Aorta (tissue), 5 donors: Measurements from ENCODE around the gene SLC22A3. TPM values are rescaled to one million over a fixed set of nuclear protein-coding genes. Genes with fewer than 3 reads are reported as not detected.
"Not testable (repeated sequence)": the region's sequence is repeated elsewhere in the genome, so short reads cannot be mapped to it uniquely, and the experiment has no call there.

Experiments
- ATAC-seq: fragments of 200-7000 bp; cut with Tn5 transposase; one replicate; pipeline ENCODE4 v1.9.1; 2022; ENCODE audit warnings: moderate library complexity; ENCODE audit not compliant: low FRiP score
- DNase-seq, 2 donors: peaks; one replicate each; pipeline ENCODE4 v3.0.0-alpha.2; 2020
- H3K27ac ChIP-seq, 2 donors: one replicate each; pipeline ENCODE4 v1.5.1; 2013; ENCODE audit warnings: low read length in 2 of 2, mild to moderate bottlenecking in 2 of 2, moderate library complexity in 2 of 2, control low read depth in 1 of 2, inconsistent platforms in 1 of 2, low read depth in 1 of 2
- H3K27me3 ChIP-seq, 2 donors: one replicate each; pipeline ENCODE4 v1.6.1; 2013; ENCODE audit warnings: control low read depth in 1 of 2, low read length in 1 of 2, mild to moderate bottlenecking in 1 of 2, moderate library complexity in 1 of 2; ENCODE audit not compliant: insufficient read depth in 2 of 2, control insufficient read depth in 1 of 2
- H3K36me3 ChIP-seq, 2 donors: one replicate each; pipeline ENCODE4 v1.6.1; 2013; ENCODE audit warnings: control low read depth in 1 of 2, low read length in 1 of 2, mild to moderate bottlenecking in 1 of 2; ENCODE audit not compliant: insufficient read depth in 2 of 2, control insufficient read depth in 1 of 2
- H3K4me1 ChIP-seq, 2 donors: one replicate each; pipeline ENCODE4 v1.6.1; 2013; ENCODE audit warnings: low read length in 2 of 2, control low read depth in 1 of 2, mild to moderate bottlenecking in 1 of 2, moderate library complexity in 1 of 2; ENCODE audit not compliant: insufficient read depth in 2 of 2, control insufficient read depth in 1 of 2
- H3K4me3 ChIP-seq, 2 donors: one replicate each; pipeline ENCODE4 v1.5.1; 2013; ENCODE audit warnings: low read length in 2 of 2, control low read depth in 1 of 2, mild to moderate bottlenecking in 1 of 2
- H3K9me3 ChIP-seq: one replicate; pipeline ENCODE4 v1.6.1; 2013; ENCODE audit warnings: mild to moderate bottlenecking, low read length; ENCODE audit not compliant: control insufficient read depth
- WGBS, 2 donors: extraction: QIAGEN DNeasy Blood & Tissue Kit; methylation state at CpG; one replicate each; pipeline ENCODE4 v1.1.7; 2013; 5-methylcytosine and 5-hydroxymethylcytosine counted together
- intact Hi-C, 2 donors: fragments of 100-400 bp; cut with DNase I; formaldehyde crosslinking; loops; one replicate each; pipeline versions ENCODE4 v1.14.2 to v1.15.0; 2022
- long read RNA-seq, 2 donors: library from polyadenylated mRNA; unstranded; transcript quantifications; one replicate each; pipeline ENCODE4 v2.0.0, GENCODE V29; 2020 to 2021
- polyA plus RNA-seq, 2 donors: library from polyadenylated mRNA; stranded (reverse); fragments of 200-250 nt; gene quantifications; one replicate each; pipeline ENCODE4 v1.2.3, GENCODE V29; 2013
- total RNA-seq, 2 donors: library from RNA; stranded (reverse); fragmentation: NEBNext Ultra II Directional; extraction: Animal tissue kit (Norgen Biotek cat#: 25700); gene quantifications; one replicate each; pipeline ENCODE4 v1.2.1, GENCODE V29; 2021
- donor health status: healthy with polysubstance abuse.
- donor health status: Bipolar disorder and iron deficiency.
- donor health status: DM: no; HTN: no; CAD: no.
- donor health status: DM: no; HTN: no; CAD: no.
- donor health status: DM: yes; HTN: yes; CAD: no.

Gene SLC22A3, protein sequence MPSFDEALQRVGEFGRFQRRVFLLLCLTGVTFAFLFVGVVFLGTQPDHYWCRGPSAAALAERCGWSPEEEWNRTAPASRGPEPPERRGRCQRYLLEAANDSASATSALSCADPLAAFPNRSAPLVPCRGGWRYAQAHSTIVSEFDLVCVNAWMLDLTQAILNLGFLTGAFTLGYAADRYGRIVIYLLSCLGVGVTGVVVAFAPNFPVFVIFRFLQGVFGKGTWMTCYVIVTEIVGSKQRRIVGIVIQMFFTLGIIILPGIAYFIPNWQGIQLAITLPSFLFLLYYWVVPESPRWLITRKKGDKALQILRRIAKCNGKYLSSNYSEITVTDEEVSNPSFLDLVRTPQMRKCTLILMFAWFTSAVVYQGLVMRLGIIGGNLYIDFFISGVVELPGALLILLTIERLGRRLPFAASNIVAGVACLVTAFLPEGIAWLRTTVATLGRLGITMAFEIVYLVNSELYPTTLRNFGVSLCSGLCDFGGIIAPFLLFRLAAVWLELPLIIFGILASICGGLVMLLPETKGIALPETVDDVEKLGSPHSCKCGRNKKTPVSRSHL
- total RNA-seq = 10 to 100 TPM; 48.4 to 61.0 TPM
- polyA plus RNA-seq = 10 to 100 TPM; 28.1 to 33.2 TPM
- long read RNA-seq, donor 1, transcript SLC22A3-201 (11 exons, 3,348 nt) = major isoform, 11 of 91 reads
- long read RNA-seq, donor 1, partial matches to known transcripts = 35 of 91 reads
- long read RNA-seq, donor 1, other reads (novel, unspliced or antisense) = 45 of 91 reads
- long read RNA-seq, donor 2, transcript SLC22A3-201 (11 exons, 3,348 nt) = major isoform, 13 of 28 reads
- long read RNA-seq, donor 2, partial matches to known transcripts = 7 of 28 reads
- long read RNA-seq, donor 2, other reads (novel, unspliced or antisense) = 8 of 28 reads

DNA sequence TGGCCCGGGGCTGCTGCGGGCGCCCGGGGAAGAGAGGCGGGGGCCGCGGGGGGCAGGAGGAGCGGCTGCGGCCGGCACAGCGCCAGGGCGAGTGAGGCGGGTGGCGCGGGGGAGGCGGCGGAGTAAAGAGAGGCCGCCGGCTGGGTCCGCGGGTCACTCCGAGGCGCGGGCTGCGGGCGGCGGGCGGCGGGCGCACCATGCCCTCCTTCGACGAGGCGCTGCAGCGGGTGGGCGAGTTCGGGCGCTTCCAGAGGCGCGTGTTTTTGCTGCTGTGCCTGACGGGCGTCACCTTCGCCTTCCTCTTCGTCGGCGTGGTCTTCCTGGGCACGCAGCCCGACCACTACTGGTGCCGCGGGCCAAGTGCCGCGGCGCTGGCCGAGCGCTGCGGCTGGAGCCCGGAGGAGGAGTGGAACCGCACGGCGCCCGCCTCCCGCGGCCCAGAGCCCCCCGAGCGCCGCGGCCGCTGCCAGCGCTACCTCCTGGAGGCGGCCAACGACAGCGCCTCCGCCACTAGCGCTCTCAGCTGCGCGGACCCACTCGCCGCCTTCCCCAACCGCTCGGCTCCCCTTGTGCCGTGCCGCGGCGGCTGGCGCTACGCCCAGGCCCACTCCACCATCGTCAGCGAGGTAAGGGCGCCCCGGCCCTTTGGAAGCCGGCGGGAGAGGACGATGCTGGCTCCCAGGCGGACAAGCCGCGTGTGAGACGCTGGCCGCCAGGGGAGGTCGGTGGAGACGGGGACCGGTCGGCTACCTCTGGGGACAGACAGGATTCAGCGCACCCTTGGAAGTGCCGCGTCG is at the start of gene SLC22A3:
Gene SLC22A3, plus strand, starts transcription at position 156 of the 797 bp plus-strand sequence. Its CDS starts 42 bp downstream, at position 198.
- peak within 1 kb of the TSS; percentile 84 to 86 for H3K27ac ChIP-seq
- peak within 1 kb of the TSS; percentile 59 to 85 for H3K4me3 ChIP-seq
- DNase-seq (peak in 1 of 2 donors; percentile 87), ATAC-seq (peak; percentile 64)
- H3K9me3 ChIP-seq = no peaks in the 10 kb centered on the region
- H3K27me3 ChIP-seq = no peaks in the 10 kb centered on the region
- H3K36me3 ChIP-seq = no peaks in the 10 kb centered on the region
- peaks cover 0 to 7% of the 10 kb centered on the region in 2 donors for H3K4me1 ChIP-seq
- intact Hi-C loops = loop anchor here in 1 of 2 donors (2.0 kb wide), 1 partner anchor 210 kb away; no protein-coding TSS in a partner anchor
- WGBS, 2 donors = 0 to 1% methylated on average over 84 to 105 of the region's 105 CpGs

DNA sequence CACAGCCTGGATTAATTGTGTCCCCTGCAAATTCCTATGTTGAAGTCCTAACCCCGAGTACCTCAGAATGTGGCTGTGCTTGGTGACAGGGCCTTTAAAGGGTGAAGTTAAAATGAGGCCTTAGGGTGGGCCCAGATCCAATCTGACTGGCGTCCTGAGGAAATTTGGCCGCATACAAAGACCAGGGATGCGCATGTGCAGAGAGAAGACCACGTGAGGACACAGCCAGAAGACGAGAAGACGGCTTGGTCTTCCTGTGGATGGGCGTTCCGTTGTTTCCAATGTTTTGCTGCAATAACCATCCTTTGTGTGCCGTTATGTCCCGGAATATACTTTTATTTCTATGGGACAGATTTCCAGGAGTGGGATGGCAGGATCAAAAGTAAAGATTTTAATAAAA is 48.6 kb upstream of the SLC22A3 start:
- no peak for ATAC-seq
- intact Hi-C loops = no loop called here
- no peaks in the 10 kb centered on the region for H3K27me3 ChIP-seq
- no peak for DNase-seq
- no peaks in the 10 kb centered on the region for H3K4me1 ChIP-seq
- H3K27ac ChIP-seq = no peak overlapping the region
- H3K9me3 ChIP-seq = no peaks in the 10 kb centered on the region
- no peaks in the 10 kb centered on the region for H3K36me3 ChIP-seq
- WGBS, 2 donors = 91% methylated on average over 11 of the region's 11 CpGs
- H3K4me3 ChIP-seq = no peak overlapping the region

DNA sequence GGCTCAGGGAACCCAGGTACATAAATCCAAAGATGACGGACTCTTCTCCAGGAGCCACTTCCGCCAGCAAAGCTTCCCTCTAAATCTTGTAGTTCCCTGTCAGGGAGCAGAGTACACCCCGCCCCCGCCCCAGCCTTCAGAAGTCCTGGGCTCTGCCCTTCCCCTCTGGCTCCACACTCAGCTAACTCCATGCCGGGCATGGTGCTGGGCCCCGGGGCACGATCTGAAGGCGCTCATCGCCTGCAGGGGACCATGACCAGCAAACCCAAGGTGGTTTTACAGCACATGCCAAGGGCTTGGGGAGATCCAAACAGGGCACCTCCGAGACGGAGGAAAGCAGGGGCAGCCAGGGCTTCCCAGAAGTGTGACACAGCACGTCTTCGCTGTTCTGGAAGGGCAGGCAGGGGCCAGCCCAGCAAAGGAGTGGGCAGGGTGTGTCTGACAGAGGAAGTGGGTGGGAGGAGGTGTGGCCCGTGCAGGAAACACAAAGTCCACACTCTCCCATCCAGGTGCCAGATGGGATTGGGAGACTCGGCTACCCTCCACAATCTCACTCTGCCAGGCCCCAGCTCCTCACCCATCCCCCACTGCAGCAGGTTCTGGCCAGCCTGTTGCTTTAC is 48.0 kb upstream of the SLC22A3 start:
- ATAC-seq = peak; percentile 19
- Histone ChIP-seq H3K36me3 (no peaks in the 10 kb centered on the region), H3K9me3 (no peaks in the 10 kb centered on the region), H3K4me1 (no peaks in the 10 kb centered on the region), H3K27ac (peak overlapping the region in 1 of 2 donors; percentile 53), H3K27me3 (no peaks in the 10 kb centered on the region), H3K4me3 (no peak overlapping the region)
- 57 to 63% methylated on average over 15 of the region's 15 CpGs for WGBS, 2 donors
- intact Hi-C loops = no loop called here
- DNase-seq = peak; percentile 57 to 72

DNA sequence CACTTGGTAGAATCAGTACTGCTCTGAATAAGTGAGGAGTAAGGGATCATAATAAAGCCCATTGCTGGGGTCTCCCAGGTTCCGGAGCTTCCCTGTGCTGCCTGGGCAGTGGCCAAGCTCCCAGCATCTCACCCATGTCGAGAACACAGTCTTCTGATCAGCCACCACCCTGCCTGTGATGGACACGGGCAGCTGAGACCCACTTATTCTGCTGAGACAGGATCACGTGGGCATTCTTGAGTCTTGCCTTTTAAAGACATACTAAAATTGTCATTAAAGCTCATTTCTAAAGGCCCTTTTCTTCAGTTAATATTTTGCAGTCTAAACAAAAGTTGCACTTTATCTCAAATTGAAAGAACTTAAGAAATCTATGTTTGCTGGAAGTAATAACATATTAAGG is 46.8 kb upstream of the SLC22A3 start:
- H3K9me3 ChIP-seq = no peaks in the 10 kb centered on the region
- no peak for ATAC-seq
- intact Hi-C loops = no loop called here
- H3K4me3 ChIP-seq = no peak overlapping the region
- no peaks in the 10 kb centered on the region for H3K4me1 ChIP-seq
- no peaks in the 10 kb centered on the region for H3K27me3 ChIP-seq
- H3K36me3 ChIP-seq = no peaks in the 10 kb centered on the region
- H3K27ac ChIP-seq = peak overlapping the region in 1 of 2 donors; percentile 56
- DNase-seq = no peak
- 8 to 11% methylated on average over 4 of the region's 4 CpGs for WGBS, 2 donors

DNA sequence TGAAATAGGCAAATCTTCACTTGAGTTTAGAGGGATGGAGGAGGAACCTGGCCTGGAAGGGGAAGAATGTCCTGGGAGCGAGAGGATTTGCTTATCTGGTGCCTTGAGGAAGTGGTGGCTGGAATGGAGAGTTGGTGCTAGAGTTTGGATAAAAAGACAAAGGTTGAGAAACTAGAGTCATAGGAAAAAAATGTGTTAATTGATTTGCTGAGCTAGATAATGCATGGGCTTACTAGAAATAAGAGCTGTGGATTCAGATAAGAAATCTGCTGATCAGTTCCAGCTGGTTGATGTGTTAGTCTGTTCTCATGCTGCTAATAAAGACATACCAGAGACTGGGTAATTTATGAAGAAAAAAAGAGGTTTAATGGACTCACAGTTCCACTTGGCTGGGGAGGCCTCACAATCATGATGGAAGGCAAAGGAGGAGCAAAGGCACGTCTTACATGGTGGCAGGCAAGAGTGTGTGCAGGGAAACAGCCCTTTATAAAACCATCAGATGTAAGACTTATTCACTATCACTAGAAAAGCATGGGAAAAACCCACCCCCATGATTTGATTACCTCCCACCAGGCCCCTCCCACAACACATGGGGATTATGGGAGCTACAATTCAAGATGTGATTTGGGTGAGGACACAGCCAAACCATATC is 45.6 kb upstream of the SLC22A3 start:
- WGBS, 2 donors = 49 to 89% methylated on average over 2 of the region's 2 CpGs
- H3K9me3 ChIP-seq, H3K27me3 ChIP-seq, DNase-seq, H3K4me3 ChIP-seq, H3K27ac ChIP-seq, H3K36me3 ChIP-seq, ATAC-seq, H3K4me1 ChIP-seq, intact Hi-C loops: not testable (repeated sequence)

DNA sequence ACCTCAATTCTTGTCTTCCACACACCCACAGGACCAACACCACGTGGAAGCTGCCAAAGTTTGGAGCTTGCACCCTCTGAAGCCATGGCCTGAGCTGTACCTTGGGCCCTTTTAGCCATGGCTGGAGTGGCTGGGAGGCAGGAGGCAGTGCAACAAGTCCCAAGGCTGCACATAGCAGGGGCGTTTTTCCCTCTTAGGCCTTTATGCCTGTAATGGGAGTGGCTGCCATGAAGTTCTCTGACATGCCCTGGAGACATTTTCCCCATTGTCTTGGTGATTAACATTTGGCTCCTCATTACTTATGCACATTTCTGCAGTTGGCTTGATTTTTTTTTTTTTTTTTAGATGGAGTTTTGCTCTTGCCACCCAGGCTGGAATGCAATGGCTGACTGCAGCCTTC is 44.4 kb upstream of the SLC22A3 start:
- WGBS, 2 donors = 86 to 87% methylated on average over 2 of the region's 2 CpGs

DNA sequence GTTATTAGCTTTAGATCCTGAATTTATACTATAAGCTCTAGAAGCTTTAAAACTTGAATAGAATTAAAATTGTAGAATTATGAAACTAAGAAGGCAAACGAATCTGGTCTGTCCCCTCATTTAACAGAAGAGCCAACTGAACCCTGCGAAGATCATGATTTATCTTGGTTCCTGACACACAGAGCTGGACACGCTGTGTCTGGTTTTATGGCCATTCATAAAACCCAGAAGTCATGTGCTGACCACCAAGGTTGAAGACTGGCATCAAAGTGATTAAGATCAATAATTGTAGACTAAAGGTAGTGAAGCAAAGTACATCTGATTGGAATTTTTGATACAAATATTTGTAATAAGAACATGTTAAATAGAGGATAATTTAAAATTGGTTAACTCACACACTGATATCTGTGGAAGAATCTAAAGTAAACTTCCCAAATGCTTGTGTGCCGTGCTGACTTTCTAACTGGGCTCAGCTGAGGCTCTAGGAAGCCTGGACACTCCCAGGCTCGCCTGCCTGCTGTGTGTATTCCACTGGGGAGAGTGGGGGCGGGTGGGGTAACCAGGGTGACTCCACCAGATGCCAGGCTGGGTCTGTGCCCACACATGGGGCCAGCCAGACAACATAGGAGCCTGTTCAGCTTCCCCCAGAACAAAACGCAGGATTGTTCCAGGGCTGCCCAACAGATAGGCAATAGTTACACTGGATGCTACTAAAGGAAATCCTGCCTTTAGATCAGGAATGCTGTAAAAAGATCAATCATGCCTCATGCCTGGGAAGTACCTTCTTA is 42.1 kb upstream of the SLC22A3 start:
- H3K4me1 ChIP-seq = no peaks in the 10 kb centered on the region
- DNase-seq = peak in 1 of 2 donors; percentile 55
- H3K27me3 ChIP-seq = no peaks in the 10 kb centered on the region
- no peak overlapping the region for H3K4me3 ChIP-seq
- no peak overlapping the region for H3K27ac ChIP-seq
- 38% methylated on average over 7 of the region's 7 CpGs for WGBS, 2 donors
- ATAC-seq = no peak
- peaks cover 2% of the 10 kb centered on the region for H3K9me3 ChIP-seq
- intact Hi-C loops = no loop called here
- no peaks in the 10 kb centered on the region for H3K36me3 ChIP-seq

More for the DNA sequence above, 44.4 kb upstream of the SLC22A3 start:
- ATAC-seq = no peak
- Histone ChIP-seq H3K9me3 (no peaks in the 10 kb centered on the region), H3K27ac (no peak overlapping the region), H3K36me3 (no peaks in the 10 kb centered on the region), H3K4me1 (no peaks in the 10 kb centered on the region), H3K27me3 (no peaks in the 10 kb centered on the region), H3K4me3 (no peak overlapping the region)
- intact Hi-C loops = no loop called here
- DNase-seq = no peak
